IPS-18c (cell line): ENCODE data around the gene AMY2A.
"Not testable (repeated sequence)": the region's sequence is repeated elsewhere in the genome, so short reads cannot be mapped to it uniquely, and the experiment has no call there.

Source experiments
- H3K4me3 ChIP-seq: 2 replicates; pipeline ENCODE4 v1.7.0; 2013; ENCODE audit warnings: low read depth, mild to moderate bottlenecking, low read length, moderate library complexity; ENCODE audit not compliant: insufficient read depth
- H3K9me3 ChIP-seq: one replicate; pipeline ENCODE4 v1.6.1; 2013; ENCODE audit warnings: mild to moderate bottlenecking, low read length, moderate library complexity; ENCODE audit not compliant: control insufficient read depth, insufficient read depth

The AMY2A gene

DNA sequence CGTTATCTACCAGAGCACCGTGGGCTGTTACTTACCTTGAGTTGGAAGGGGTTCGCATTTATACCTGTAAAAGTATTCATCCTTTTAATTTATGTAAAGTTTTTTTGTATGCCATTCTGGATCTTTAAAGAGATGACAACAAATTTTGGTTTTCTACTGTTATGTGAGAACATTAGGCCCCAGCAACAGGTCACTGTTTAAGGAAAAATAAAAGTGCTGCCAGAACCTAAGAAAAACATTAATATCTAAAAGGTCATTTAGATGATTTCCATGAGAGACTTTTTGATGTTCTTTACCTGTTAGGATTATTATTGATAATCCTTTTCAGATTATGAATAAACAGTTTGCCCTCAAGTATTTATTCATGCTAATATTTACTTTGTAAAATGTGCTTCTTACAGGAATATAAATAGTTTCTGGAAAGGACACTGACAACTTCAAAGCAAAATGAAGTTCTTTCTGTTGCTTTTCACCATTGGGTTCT is at the start of gene AMY2A:
Gene AMY2A, plus strand, starts transcription at position 434 of the 484 bp plus-strand sequence. Its CDS starts 14 bp downstream, at position 448.
- not testable (repeated sequence) for H3K4me3 ChIP-seq, H3K9me3 ChIP-seq

DNA sequence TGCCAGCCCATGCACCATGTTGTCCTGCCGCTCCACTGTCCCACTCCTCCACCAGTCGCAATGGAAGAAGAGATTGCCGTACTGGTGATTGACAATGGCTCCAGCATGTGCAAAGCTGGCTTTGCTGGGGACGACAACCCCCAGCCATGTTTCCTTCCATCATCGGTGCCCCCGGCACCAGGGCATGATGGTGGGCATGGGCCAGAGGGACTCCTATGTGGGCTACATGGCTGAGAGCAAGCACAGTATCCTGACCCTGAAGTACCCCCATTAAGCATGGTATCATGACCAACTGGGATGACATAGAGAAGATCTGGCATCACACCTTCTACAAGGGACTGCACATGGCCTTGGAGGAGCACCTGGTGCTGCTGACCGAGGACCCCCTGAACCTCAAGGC is 47.7 kb upstream of the AMY2A start:
- Histone ChIP-seq H3K4me3 (no peak overlapping the region), H3K9me3 (no peaks in the 10 kb centered on the region)

DNA sequence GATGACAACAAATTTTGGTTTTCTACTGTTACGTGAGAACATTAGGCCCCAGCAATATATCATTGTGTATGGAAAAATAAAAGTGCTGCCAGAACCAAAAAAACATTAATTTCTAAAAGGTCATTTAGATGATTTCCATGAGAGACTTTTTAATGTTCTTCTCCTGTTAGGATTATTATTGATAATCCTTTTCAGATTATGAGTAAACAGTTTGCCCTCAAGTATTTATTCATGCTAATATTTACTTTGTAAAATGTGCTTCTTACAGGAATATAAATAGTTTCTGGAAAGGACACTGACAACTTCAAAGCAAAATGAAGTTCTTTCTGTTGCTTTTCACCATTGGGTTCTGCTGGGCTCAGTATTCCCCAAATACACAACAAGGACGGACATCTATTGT is 45.9 kb upstream of the AMY2A start, which contains the start of gene AMY2B:
Gene AMY2B, plus strand, starts transcription at position 301 of the 400 bp plus-strand sequence. Its CDS starts 14 bp downstream, at position 315.
- not testable (repeated sequence) for H3K4me3 ChIP-seq, H3K9me3 ChIP-seq

GRCh38 chr1:103576065-103576464 is 41.2 kb upstream of the AMY2A start:
- Histone ChIP-seq H3K4me3 (no peak overlapping the region), H3K9me3 (no peaks in the 10 kb centered on the region)

DNA sequence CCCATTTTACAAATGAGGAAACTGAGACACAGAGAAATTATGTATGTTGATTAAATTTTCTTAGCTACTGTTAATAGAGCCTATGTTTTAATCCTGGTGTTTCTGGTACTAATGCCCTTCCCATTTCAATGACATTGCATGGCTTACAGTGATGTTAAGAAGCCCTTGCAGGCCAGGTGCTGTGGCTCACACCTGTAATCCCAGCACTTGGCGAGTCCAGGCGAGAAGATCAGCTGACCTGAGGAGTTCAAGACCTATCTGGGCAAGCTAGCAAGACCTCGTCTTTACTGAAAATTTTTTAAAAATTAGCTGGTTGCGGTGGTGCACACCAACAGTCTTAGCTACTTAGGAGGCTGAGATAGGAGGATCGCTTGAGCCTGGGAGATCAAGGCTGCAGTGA is 40.4 kb upstream of the AMY2A start:
- not testable (repeated sequence) for H3K9me3 ChIP-seq, H3K4me3 ChIP-seq

DNA sequence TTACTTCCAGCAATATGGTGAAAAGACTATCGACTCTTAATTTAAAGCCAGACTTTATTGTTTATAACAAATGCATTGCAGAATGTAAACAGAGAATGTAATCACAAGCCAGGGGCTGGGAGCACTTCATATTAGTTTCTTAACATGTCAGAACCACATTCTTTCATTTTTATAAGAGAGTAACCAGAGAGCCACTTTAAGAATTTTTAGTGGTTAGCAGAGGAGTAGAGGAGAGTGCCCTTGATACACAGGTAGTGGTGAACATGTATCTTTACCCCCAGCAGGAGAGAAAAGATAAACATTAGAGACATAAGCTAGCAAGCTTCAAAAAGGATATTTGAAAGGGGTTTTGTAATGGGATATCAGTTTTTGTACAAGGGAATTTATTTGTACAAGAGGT is 34.8 kb upstream of the AMY2A start:
- H3K4me3 ChIP-seq, result no peak overlapping the region
- H3K9me3 ChIP-seq, result no peaks in the 10 kb centered on the region

DNA sequence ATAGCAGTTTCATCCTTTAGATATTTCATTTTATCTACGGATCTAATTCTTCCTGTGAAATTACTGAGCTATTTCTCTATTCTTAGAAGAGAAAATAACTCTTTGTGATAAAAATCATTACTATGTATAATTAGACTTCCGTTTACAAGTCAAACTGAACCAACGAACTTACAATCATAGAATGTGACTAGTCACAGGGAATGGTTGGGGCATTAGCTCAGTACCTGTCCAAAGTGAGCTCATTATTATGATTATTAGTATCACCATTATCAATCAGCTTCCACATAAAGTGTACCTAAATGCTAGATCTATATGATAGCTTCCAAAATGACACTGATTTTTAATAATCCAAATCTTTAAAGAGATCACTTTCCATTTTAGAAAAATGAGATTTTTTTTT is 33.3 kb upstream of the AMY2A start:
- H3K4me3 ChIP-seq, result no peak overlapping the region

DNA sequence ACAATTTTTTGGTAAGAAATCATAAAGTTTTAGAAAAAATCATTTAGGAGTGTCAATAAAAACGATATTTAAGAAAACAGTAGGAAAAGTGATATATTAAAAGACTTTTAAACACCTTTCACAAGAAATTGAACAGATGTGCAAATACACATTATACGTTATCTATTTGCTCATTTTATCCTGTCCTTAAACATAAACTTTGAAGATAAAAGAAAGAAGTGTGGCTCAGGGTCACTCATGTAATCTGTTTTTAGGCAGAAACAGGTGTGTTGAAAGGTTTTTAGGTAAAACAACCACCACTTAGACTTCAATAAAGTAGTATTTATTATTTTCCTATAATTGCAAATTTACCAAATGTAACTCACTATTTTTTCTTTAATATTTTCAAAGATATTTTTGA is 32.7 kb upstream of the AMY2A start:
- no peaks in the 10 kb centered on the region for H3K9me3 ChIP-seq
- H3K4me3 ChIP-seq, result no peak overlapping the region

More for the DNA sequence above, 33.3 kb upstream of the AMY2A start:
- H3K9me3 ChIP-seq, result no peaks in the 10 kb centered on the region

DNA sequence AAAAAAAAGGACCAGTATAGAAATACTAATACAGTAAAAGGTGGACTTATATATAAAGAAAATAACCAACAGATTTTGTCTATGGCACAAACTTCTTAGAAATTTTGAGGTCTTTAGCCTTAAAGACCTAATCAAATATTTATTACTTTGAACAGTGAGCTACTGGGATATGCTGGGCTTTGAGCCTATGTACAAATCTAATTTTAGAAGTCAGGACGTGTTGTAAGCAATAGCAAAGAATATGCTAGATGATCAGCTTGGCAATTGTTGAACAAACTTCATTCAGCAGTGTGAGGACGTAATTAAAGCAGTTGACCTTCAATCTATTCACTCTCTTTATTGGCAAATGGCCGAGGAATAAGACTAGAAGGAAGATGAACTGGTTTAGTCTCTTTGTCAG is 14.5 kb upstream of the AMY2A start:
- not testable (repeated sequence) for H3K4me3 ChIP-seq, H3K9me3 ChIP-seq

GRCh38 chr1:103616362-103616761 is 865 bp upstream of the AMY2A start:
- no peaks in the 10 kb centered on the region for H3K9me3 ChIP-seq
- H3K4me3 ChIP-seq, result no peak overlapping the region

DNA sequence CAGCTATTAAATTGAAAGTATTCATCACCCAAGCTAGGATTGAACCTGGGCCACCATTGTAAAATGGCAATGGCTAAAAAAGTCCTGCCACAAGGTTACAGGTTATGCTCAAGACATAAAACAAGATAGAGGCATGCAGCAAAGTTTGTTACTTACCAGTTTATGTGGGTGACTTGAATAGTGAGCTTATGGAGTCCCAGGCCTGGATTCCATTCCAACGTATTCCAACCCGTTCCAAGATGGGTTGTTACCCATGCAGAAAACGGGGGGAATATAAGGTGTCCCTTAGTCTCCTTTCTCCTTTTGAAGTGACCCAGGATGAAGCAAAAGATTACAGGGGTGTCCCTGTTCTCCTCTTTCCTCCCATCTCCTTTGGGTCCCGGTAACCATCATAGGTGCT is 10.2 kb downstream of the AMY2A start:
- H3K9me3 ChIP-seq, H3K4me3 ChIP-seq: not testable (repeated sequence)

- H3K4me3 ChIP-seq, H3K9me3 ChIP-seq: not testable (repeated sequence)
Measured at GRCh38 chr1:103641194-103641593, 24.0 kb downstream of the AMY2A start.

DNA sequence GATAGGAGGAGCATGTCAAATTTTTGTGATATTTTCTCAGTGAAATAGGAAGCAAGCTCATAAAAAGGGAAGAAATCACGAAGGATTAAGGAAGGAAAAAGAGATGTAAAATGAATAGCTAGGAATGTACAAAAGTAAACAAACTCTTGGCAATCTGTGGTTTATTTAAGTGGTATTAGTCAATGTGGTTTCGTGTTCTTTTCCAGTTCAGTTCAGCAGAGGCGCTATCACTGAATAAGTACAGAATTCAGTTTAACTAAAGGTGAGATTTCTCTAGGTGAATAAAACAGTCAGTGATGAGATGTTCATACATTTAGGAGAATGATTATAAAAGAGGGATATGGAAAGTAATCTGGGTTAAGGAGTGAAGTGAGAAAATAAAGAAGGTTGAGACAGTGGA is 26.7 kb downstream of the AMY2A start:
- H3K4me3 ChIP-seq, H3K9me3 ChIP-seq: not testable (repeated sequence)

- H3K4me3 ChIP-seq, H3K9me3 ChIP-seq: not testable (repeated sequence)
Measured at GRCh38 chr1:103650305-103650704, 33.1 kb downstream of the AMY2A start.

DNA sequence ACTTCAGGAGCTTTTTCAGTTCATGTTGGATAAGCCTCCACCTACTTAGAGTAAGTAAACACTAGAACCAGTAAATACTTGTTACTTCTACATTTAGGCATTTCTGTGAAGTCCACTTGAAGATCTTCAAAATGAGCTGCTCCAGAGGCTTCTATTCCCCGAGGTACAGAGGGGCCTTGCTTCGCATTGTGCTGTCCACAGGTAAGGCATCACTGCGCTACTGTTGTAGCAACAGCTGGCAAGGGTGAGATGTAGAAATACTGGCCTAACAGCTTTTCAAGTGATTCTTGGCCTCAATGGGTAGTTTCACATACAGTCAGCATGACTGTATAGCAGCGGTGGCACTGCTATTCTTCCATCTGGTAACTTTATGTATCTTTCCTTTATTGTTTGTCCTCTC is 33.7 kb downstream of the AMY2A start:
- H3K9me3 ChIP-seq, H3K4me3 ChIP-seq: not testable (repeated sequence)

DNA sequence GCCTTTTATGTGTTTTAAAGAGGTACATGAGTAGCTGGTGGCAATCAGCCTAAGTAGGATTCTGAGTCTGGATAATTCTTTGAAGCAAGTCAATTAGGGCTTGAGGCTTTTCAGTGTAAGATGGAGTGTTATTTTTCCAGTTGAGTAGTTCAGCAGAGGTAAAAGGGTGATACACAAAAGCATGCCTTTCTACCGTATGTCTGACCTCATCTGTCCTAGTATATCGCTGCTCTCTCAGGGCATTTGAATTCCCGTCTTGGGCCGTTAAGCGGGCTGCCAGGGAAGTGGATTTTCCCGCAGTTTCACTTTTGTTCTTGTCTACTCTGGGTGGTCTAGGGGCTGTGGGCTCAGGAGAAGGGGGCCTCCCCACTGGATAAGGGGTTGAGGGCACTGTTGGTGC is 36.9 kb downstream of the AMY2A start:
- not testable (repeated sequence) for H3K4me3 ChIP-seq, H3K9me3 ChIP-seq

DNA sequence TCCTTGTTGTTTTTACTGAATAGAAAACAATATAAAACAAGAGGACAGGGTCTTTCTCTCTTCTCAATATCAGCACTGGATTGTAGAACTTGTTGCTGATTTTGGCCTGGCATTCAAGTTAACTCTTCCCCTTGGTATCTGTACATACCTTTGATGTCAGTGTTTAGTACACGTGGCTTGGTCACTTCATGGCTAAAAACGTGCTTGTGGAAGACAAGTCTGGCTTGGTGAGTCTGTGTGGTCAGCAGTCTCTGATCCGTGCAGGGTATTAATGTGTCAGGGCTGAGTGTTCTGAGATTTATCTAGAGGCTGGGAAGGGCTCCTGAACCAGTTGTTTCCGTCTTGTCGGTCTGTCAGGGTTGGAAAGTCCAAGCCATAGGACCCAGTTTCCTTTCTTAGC is 38.2 kb downstream of the AMY2A start, which contains the start of gene AMY1A:
Gene AMY1A, plus strand, starts transcription at position 301 of the 400 bp plus-strand sequence. CDS start 571 bp downstream, outside the sequence.
- H3K9me3 ChIP-seq, result not testable (repeated sequence)

More for the DNA sequence above, 38.2 kb downstream of the AMY2A start, which contains the start of gene AMY1A:
- not testable (repeated sequence) for H3K4me3 ChIP-seq
